Stimulated activated CD4-positive, alpha-beta T cell treated with anti-CD3 and anti-CD28 coated beads, Interleukin-1b, Interleukin-23, amount 100 ng/mL, for 1 hour (primary cell): ENCODE results near the gene PDGFD.

Experiments used
- DNase-seq, 2 donors: peaks; one replicate each; pipeline ENCODE4 v3.0.0-alpha.2; 2020; ENCODE audit warnings: low read depth in 2 of 2

Gene PDGFD

GRCh38 chr11:104093426-104094280 lies 70.3 kb downstream of the PDGFD start:
- no peak for DNase-seq

- DNase-seq, result no peak
Observed at GRCh38 chr11:104092744-104093143, 71.2 kb downstream of the PDGFD start.

GRCh38 chr11:104091281-104092096 lies 72.5 kb downstream of the PDGFD start:
- no peak for DNase-seq

GRCh38 chr11:104090767-104091166 lies 73.2 kb downstream of the PDGFD start:
- no peak for DNase-seq

- no peak for DNase-seq
Observed at GRCh38 chr11:104089481-104089880, 74.5 kb downstream of the PDGFD start.

GRCh38 chr11:104086621-104087020 lies 77.3 kb downstream of the PDGFD start:
- DNase-seq, result no peak

- no peak for DNase-seq
Observed at GRCh38 chr11:104078995-104079394, 85.0 kb downstream of the PDGFD start.

GRCh38 chr11:104078245-104078644 lies 85.7 kb downstream of the PDGFD start:
- no peak for DNase-seq

- no peak for DNase-seq
Observed at GRCh38 chr11:104076455-104076854, 87.5 kb downstream of the PDGFD start.

GRCh38 chr11:104075706-104076105 lies 88.2 kb downstream of the PDGFD start:
- no peak for DNase-seq

- DNase-seq, result no peak
Observed at GRCh38 chr11:104075091-104075490, 88.9 kb downstream of the PDGFD start.

GRCh38 chr11:104073950-104074705 lies 89.8 kb downstream of the PDGFD start:
- DNase-seq, result no peak

GRCh38 chr11:104067534-104067933 lies 96.4 kb downstream of the PDGFD start:
- DNase-seq, result no peak

- no peak for DNase-seq
Observed at GRCh38 chr11:104064034-104064630, 99.8 kb downstream of the PDGFD start.

GRCh38 chr11:104061853-104062521 lies 102.0 kb downstream of the PDGFD start:
- DNase-seq, result no peak

- DNase-seq, result no peak
Observed at GRCh38 chr11:104060820-104061219, 103.1 kb downstream of the PDGFD start.

GRCh38 chr11:104060004-104060794 lies 103.7 kb downstream of the PDGFD start:
- DNase-seq, result no peak

GRCh38 chr11:104058680-104059079 lies 105.3 kb downstream of the PDGFD start:
- no peak for DNase-seq

- no peak for DNase-seq
Observed at GRCh38 chr11:104057908-104058307, 106.0 kb downstream of the PDGFD start.

- no peak for DNase-seq
Observed at GRCh38 chr11:104055596-104055995, 108.4 kb downstream of the PDGFD start.
